Activated CD4-positive, alpha-beta T cell treated with anti-CD3 and anti-CD28 coated beads, Interleukin-2, amount 50 U/mL, for 48 hours (primary cell): ENCODE results near the gene LCK.
A peak's percentile ranks its signal among the peaks of the same experiment; 100 is the strongest.
"Not testable (repeated sequence)": the region's sequence is repeated elsewhere in the genome, so short reads cannot be mapped to it uniquely, and the experiment has no call there.

Source experiments
- DNase-seq, 2 experiments: peaks; one replicate each; pipeline ENCODE4 v3.0.0-alpha.2; 2020

The LCK gene

GRCh38 chr1:32274646-32275340, 23.7 kb downstream of the LCK start:
- no peak for DNase-seq

GRCh38 chr1:32275424-32275823, 24.4 kb downstream of the LCK start:
- no peak for DNase-seq

GRCh38 chr1:32276032-32276782, 25.1 kb downstream of the LCK start:
- no peak for DNase-seq

GRCh38 chr1:32284777-32285176, 33.7 kb downstream of the LCK start:
- not testable (repeated sequence) for DNase-seq

- no peak for DNase-seq
Observed at GRCh38 chr1:32285658-32286057, 34.6 kb downstream of the LCK start.

- DNase-seq: no peak
Observed at GRCh38 chr1:32286763-32287162, 35.7 kb downstream of the LCK start.

- DNase-seq: no peak
Observed at GRCh38 chr1:32289256-32289655, 38.2 kb downstream of the LCK start.

- DNase-seq: no peak
Observed at GRCh38 chr1:32291145-32291707, 40.2 kb downstream of the LCK start.

GRCh38 chr1:32291708-32292538, 40.9 kb downstream of the LCK start, which contains the start of gene HDAC1:
Gene HDAC1 (plus strand): TSS chr1:32292083. CDS start chr1:32292170, 87 bp downstream.
- DNase-seq: peak; percentile 97 to 98

- DNase-seq: not testable (repeated sequence)
Observed at GRCh38 chr1:32298211-32298610, 47.1 kb downstream of the LCK start.

GRCh38 chr1:32299327-32299726, 48.3 kb downstream of the LCK start:
- no peak for DNase-seq

GRCh38 chr1:32303358-32303757, 52.3 kb downstream of the LCK start:
- DNase-seq: no peak

- no peak for DNase-seq
Observed at GRCh38 chr1:32303997-32304622, 53.0 kb downstream of the LCK start.

- no peak for DNase-seq
Observed at GRCh38 chr1:32305310-32305709, 54.2 kb downstream of the LCK start.

- no peak for DNase-seq
Observed at GRCh38 chr1:32307324-32307723, 56.3 kb downstream of the LCK start.

GRCh38 chr1:32309960-32310359, 58.9 kb downstream of the LCK start:
- no peak for DNase-seq

- DNase-seq: no peak
Observed at GRCh38 chr1:32311709-32312393, 60.8 kb downstream of the LCK start.

GRCh38 chr1:32316903-32317277, 65.8 kb downstream of the LCK start:
- DNase-seq: no peak

GRCh38 chr1:32318127-32318869, 67.2 kb downstream of the LCK start:
- no peak for DNase-seq

GRCh38 chr1:32321712-32322291, 70.7 kb downstream of the LCK start:
- DNase-seq: no peak

- DNase-seq: no peak
Observed at GRCh38 chr1:32327204-32327603, 76.1 kb downstream of the LCK start.
